Right lobe of liver (tissue), 6 donors: ENCODE results near the gene SCFD2. TPM values are rescaled to one million over a fixed set of nuclear protein-coding genes. Genes with fewer than 3 reads are reported as not detected.

Experiments used
- ATAC-seq, 4 donors: fragments of 200-7000 bp; cut with Tn5 transposase; one replicate each; pipeline ENCODE4 v1.9.1; 2020; ENCODE audit warnings: mild to moderate bottlenecking in 4 of 4, moderate library complexity in 4 of 4
- DNase-seq, 3 donors: peaks; one replicate each; pipeline ENCODE4 v3.0.0-alpha.2; 2020
- H3K27ac ChIP-seq, 3 donors: fragments of 200-600 bp; one replicate each; pipeline ENCODE4 v1.8.0; 2022
- H3K27me3 ChIP-seq, 2 donors: fragments of 200-600 bp; one replicate each; pipeline ENCODE4 v1.8.0; 2022
- H3K36me3 ChIP-seq, 4 donors: fragments of 200-600 bp; sonication (generic) in 1 of 4; one replicate each; pipeline versions ENCODE4 v1.5.1 to v1.8.0; 2017 to 2022; ENCODE audit warnings: control low read depth in 1 of 4
- H3K4me1 ChIP-seq, 4 donors: fragments of 200-600 bp; sonication (generic) in 1 of 4; one replicate each; pipeline versions ENCODE4 v1.5.1 to v1.8.0; 2017 to 2022; ENCODE audit warnings: control low read depth in 1 of 4
- H3K4me3 ChIP-seq, 3 donors: fragments of 200-600 bp; one replicate each; pipeline ENCODE4 v1.8.0; 2022
- H3K9me3 ChIP-seq, 4 donors: fragments of 200-600 bp; sonication (generic) in 1 of 4; one replicate each; pipeline versions ENCODE4 v1.5.1 to v1.8.0; 2017 to 2022; ENCODE audit warnings: control low read depth in 1 of 4
- POLR2A ChIP-seq: fragments of 450-650 bp; IDR thresholded peaks from one replicate; pipeline ENCODE4 v1.6.1; 2017; ENCODE audit warnings: antibody characterized with exemption, mild to moderate bottlenecking
- WGBS: methylation state at CpG from one replicate; pipeline ENCODE4 v1.1.6; 2018; ENCODE audit warnings: low coverage, low lambda C conversion rate; ENCODE audit not compliant: insufficient coverage; ENCODE audit errors: missing lambda C conversion rate; 5-methylcytosine and 5-hydroxymethylcytosine counted together
- intact Hi-C, 2 donors: fragments of 100-400 bp; cut with DNase I; formaldehyde crosslinking; loops; one replicate each; pipeline versions ENCODE4 v1.11.2 to v1.14.1; 2022
- total RNA-seq, 6 experiments: library from RNA; depleted of rRNA in 2 of 6; stranded (reverse); fragments of >200 nt in 2 of 6; fragmentation: NEBNext Ultra II Directional in 3 of 6; extraction: Animal tissue kit (Norgen Biotek cat#: 25700) in 3 of 6; gene quantifications; one replicate each; pipeline versions ENCODE4 v1.1.0 to v1.2.4, GENCODE V29; 2016 to 2023
- TF ChIP-seq, protein P1 (sequence below), 4 donors: fragments of 200-600 bp in 3 of 4; fragments of 450-650 bp in 1 of 4; IDR thresholded peaks; one replicate each; pipeline versions ENCODE4 v1.5.1 to v1.8.0; 2016 to 2022; ENCODE audit warnings: antibody characterized with exemption in 4 of 4, mild to moderate bottlenecking in 2 of 4
- donor health status: DM: no; HTN: yes; CAD: no.
- donor health status: DM: no; HTN: no; CAD: no.
- donor health status: DM: no; HTN: no; CAD: no.
- donor health status: DM: no; HTN: yes; CAD: no.
- donor health status: DM: no; HTN: yes; CAD: no.

The SCFD2 gene
- total RNA-seq, 6 experiments from 2014 or later = 7.6 to 17.1 (median 10.3) TPM

DNA sequence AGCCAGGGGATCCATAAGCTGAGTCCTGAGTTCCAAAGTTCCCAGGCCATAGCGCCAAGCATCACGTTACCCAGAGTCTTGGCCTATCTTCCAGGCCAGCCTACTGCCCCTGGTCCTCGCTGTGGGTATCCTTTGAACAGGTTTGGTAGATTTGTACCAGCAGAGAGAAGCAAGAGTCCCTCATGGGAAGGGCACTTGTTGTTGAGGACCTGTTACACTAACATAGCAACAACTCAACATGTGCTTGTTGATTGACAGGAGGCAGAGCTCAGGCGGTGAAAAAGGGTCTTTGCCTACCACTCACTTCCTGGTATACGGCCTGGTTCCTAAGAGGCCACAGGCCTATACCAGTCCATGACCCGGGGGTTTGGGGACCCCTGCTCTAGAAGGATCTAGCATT, 365.3 kb downstream of the SCFD2 start:
- no peak overlapping the region for H3K27ac ChIP-seq
- DNase-seq = no peak
- H3K4me1 ChIP-seq = peaks cover 0 to 10% (median 0%) of the 10 kb centered on the region in 4 donors
- H3K4me3 ChIP-seq = no peak overlapping the region
- no peak for TF ChIP-seq POLR2A
- TF ChIP-seq, protein P1, sequence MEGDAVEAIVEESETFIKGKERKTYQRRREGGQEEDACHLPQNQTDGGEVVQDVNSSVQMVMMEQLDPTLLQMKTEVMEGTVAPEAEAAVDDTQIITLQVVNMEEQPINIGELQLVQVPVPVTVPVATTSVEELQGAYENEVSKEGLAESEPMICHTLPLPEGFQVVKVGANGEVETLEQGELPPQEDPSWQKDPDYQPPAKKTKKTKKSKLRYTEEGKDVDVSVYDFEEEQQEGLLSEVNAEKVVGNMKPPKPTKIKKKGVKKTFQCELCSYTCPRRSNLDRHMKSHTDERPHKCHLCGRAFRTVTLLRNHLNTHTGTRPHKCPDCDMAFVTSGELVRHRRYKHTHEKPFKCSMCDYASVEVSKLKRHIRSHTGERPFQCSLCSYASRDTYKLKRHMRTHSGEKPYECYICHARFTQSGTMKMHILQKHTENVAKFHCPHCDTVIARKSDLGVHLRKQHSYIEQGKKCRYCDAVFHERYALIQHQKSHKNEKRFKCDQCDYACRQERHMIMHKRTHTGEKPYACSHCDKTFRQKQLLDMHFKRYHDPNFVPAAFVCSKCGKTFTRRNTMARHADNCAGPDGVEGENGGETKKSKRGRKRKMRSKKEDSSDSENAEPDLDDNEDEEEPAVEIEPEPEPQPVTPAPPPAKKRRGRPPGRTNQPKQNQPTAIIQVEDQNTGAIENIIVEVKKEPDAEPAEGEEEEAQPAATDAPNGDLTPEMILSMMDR (IDR thresholded peaks at IDR 0.05) = no peak
- intact Hi-C loops = no loop called here
- WGBS = 50% methylated on average over 1 of the region's 6 CpGs
- H3K9me3 ChIP-seq = no peaks in the 10 kb centered on the region
- no peaks in the 10 kb centered on the region for H3K27me3 ChIP-seq
- ATAC-seq = no peak
- no peaks in the 10 kb centered on the region for H3K36me3 ChIP-seq

DNA sequence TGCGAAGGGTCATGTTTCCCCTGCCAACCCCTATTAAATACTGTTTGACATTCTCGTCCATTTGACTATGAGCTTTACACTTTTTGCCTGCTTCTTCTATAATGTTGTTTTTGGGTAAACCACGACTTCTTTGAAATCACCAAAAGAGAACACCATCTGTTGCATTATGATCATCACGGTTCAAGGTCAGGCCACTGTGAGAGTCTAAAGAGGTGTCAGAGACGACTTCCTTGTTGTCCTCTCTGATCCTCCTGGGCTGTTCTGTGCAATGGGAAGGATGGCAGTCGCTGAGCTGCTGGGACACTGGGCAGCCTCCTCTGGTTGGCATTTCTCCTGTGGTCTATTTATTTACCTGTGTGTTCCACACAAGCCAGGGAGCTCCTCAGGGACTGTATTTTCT, 366.2 kb downstream of the SCFD2 start:
- Histone ChIP-seq H3K27ac (no peak overlapping the region), H3K36me3 (no peaks in the 10 kb centered on the region), H3K4me1 (peaks cover 0 to 10% (median 0%) of the 10 kb centered on the region in 4 donors), H3K9me3 (no peaks in the 10 kb centered on the region), H3K4me3 (no peak overlapping the region), H3K27me3 (no peaks in the 10 kb centered on the region)
- ATAC-seq = no peak
- no peak for TF ChIP-seq POLR2A
- TF ChIP-seq, protein P1 (IDR thresholded peaks at IDR 0.05) = no peak
- intact Hi-C loops = no loop called here
- 71% methylated on average over 5 of the region's 6 CpGs for WGBS
- DNase-seq = no peak

DNA sequence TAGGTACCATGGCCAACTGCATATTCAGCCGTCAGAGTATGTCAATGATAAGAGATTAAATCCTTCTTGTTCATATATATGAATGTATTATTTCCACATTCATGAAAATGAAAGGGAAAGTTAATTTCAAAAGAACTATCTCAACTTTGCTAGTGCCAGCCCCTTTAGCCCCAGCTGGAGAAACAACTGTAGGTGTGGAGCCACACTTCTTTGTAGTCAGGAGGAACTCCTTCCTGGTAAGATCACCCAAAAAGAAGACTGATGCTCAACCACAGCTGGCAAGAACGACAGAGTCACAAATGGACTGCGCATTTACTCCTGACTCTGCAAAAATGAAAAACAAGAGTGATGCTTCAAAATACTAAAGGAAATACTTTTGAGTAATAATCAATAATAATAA, 367.4 kb downstream of the SCFD2 start:
- Histone ChIP-seq H3K27ac (no peak overlapping the region), H3K4me3 (no peak overlapping the region), H3K27me3 (no peaks in the 10 kb centered on the region), H3K4me1 (peaks cover 0 to 10% (median 0%) of the 10 kb centered on the region in 4 donors), H3K36me3 (no peaks in the 10 kb centered on the region), H3K9me3 (no peaks in the 10 kb centered on the region)
- DNase-seq (no peak), ATAC-seq (no peak)
- intact Hi-C loops = no loop called here
- WGBS = 81% methylated on average over 3 of the region's 3 CpGs
- TF ChIP-seq POLR2A = no peak
- TF ChIP-seq, protein P1 (IDR thresholded peaks at IDR 0.05) = no peak

DNA sequence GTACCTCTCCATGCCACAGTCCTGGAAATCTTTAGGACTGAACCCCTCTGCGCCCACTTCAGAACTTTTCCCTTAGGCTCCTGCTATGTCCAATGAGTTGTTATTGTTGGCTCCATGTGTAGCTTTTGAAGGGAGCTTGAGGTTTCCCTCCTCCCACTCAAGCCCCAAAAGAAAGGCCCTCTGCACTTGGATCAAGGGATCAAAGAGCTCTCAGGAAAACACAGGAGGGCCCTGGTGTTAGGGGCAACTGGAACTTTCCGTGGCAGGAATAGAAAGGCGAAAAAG, 368.8 kb downstream of the SCFD2 start:
- no peak for TF ChIP-seq POLR2A
- TF ChIP-seq, protein P1 (IDR thresholded peaks at IDR 0.05) = no peak

More for the DNA sequence above, 368.8 kb downstream of the SCFD2 start:
- WGBS = 82% methylated on average over 2 of the region's 3 CpGs
- Histone ChIP-seq H3K27ac (peak overlapping the region in 1 of 3 donors; percentile 18), H3K4me3 (no peak overlapping the region), H3K4me1 (peaks cover 0 to 10% (median 0%) of the 10 kb centered on the region in 4 donors), H3K36me3 (no peaks in the 10 kb centered on the region), H3K27me3 (no peaks in the 10 kb centered on the region), H3K9me3 (no peaks in the 10 kb centered on the region)
- no peak for ATAC-seq
- no peak for DNase-seq
- intact Hi-C loops = no loop called here
